ENCODE data around the gene AGPS. TPM values are rescaled to one million over a fixed set of nuclear protein-coding genes. Genes with fewer than 3 reads are reported as not detected.
"Not testable (repeated sequence)": the region's sequence is repeated elsewhere in the genome, so short reads cannot be mapped to it uniquely, and the experiment has no call there.

Gene AGPS
- polyA plus RNA-seq, 3 donors: 7.1 to 26.9 (median 16.7) TPM

- H3K4me1 ChIP-seq (ENCODE audit: control insufficient read depth in 1 of 2, insufficient read depth in 2 of 2, low read length in 2 of 2): no peaks in the 10 kb centered on the region
- H3K4me2 ChIP-seq (replicated peaks; ENCODE audit: extremely low read depth, low read length, poor library complexity, severe bottlenecking): no peak overlapping the region
- no peak overlapping the region for H3K27ac ChIP-seq (ENCODE audit: low read depth in 1 of 2, low read length in 2 of 2)
- Mint-ChIP-seq H3K4me3 (no peak overlapping the region), H3K4me1 (peaks cover 4% of the 10 kb centered on the region), H3K27ac (no peak overlapping the region), H3K9me3 (peaks cover 43 to 70% (median 55%) of the 10 kb centered on the region in 7 donors), H3K27me3 (ENCODE audit: low read depth in 3 of 3) (peaks cover 0 to 2% (median 0%) of the 10 kb centered on the region in 3 donors), H3K36me3 (peaks cover 65 to 85% of the 10 kb centered on the region in 2 donors)
- no peak overlapping the region for H3K4me3 ChIP-seq (replicated peaks in 1 of 3; ENCODE audit: low read depth in 2 of 3, low read length in 3 of 3)
- H3K9me3 ChIP-seq (replicated peaks in 1 of 2; ENCODE audit: control insufficient read depth in 1 of 2, insufficient read depth in 1 of 2, low read length in 2 of 2): peaks cover 31 to 48% of the 10 kb centered on the region in 2 donors
- H2AFZ ChIP-seq (ENCODE audit: insufficient read depth, low read depth, low read length, poor library complexity, severe bottlenecking): no peak overlapping the region
- WGBS (ENCODE audit: insufficient coverage): 100% methylated on average over 2 of the region's 2 CpGs
- TF ChIP-seq, protein P1, sequence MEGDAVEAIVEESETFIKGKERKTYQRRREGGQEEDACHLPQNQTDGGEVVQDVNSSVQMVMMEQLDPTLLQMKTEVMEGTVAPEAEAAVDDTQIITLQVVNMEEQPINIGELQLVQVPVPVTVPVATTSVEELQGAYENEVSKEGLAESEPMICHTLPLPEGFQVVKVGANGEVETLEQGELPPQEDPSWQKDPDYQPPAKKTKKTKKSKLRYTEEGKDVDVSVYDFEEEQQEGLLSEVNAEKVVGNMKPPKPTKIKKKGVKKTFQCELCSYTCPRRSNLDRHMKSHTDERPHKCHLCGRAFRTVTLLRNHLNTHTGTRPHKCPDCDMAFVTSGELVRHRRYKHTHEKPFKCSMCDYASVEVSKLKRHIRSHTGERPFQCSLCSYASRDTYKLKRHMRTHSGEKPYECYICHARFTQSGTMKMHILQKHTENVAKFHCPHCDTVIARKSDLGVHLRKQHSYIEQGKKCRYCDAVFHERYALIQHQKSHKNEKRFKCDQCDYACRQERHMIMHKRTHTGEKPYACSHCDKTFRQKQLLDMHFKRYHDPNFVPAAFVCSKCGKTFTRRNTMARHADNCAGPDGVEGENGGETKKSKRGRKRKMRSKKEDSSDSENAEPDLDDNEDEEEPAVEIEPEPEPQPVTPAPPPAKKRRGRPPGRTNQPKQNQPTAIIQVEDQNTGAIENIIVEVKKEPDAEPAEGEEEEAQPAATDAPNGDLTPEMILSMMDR (IDR thresholded peaks at IDR 0.05): no peak
- H3K27me3 ChIP-seq (ENCODE audit: control insufficient read depth in 2 of 2, insufficient read depth in 2 of 2, low read length in 2 of 2): no peaks in the 10 kb centered on the region
- H3K79me2 ChIP-seq (ENCODE audit: insufficient read depth, low read length): peaks cover 89% of the 10 kb centered on the region
- H3K9ac ChIP-seq (ENCODE audit: insufficient read depth, low read length, poor library complexity, severe bottlenecking): no peak overlapping the region
- peaks cover 5% of the 10 kb centered on the region for H4K20me1 ChIP-seq (ENCODE audit: insufficient read depth, low read length)
- DNase-seq: no peak
- peaks cover 9 to 65% of the 10 kb centered on the region in 2 donors for H3K36me3 ChIP-seq (replicated peaks in 1 of 2; ENCODE audit: control insufficient read depth in 1 of 2, insufficient read depth in 2 of 2, low read length in 2 of 2)
- intact Hi-C loops (cut with micrococcal nuclease): no loop called here
Measured at GRCh38 chr2:177429688-177430325, 37.2 kb downstream of the AGPS start.

- H3K79me2 ChIP-seq (ENCODE audit: insufficient read depth, low read length): peaks cover 85% of the 10 kb centered on the region
- peaks cover 12 to 69% of the 10 kb centered on the region in 2 donors for H3K36me3 ChIP-seq (replicated peaks in 1 of 2; ENCODE audit: control insufficient read depth in 1 of 2, insufficient read depth in 2 of 2, low read length in 2 of 2)
- H3K9me3 Mint-ChIP-seq: peaks cover 43 to 66% (median 55%) of the 10 kb centered on the region in 7 donors
- H3K36me3 Mint-ChIP-seq: peaks cover 63 to 82% of the 10 kb centered on the region in 2 donors
- DNase-seq: no peak
- H3K27ac Mint-ChIP-seq: no peak overlapping the region
- peaks cover 31 to 48% of the 10 kb centered on the region in 2 donors for H3K9me3 ChIP-seq (replicated peaks in 1 of 2; ENCODE audit: control insufficient read depth in 1 of 2, insufficient read depth in 1 of 2, low read length in 2 of 2)
- no peak overlapping the region for H3K4me3 Mint-ChIP-seq
- peaks cover 0 to 2% (median 0%) of the 10 kb centered on the region in 3 donors for H3K27me3 Mint-ChIP-seq (ENCODE audit: low read depth in 3 of 3)
- peaks cover 5% of the 10 kb centered on the region for H4K20me1 ChIP-seq (ENCODE audit: insufficient read depth, low read length)
- H3K4me1 ChIP-seq (ENCODE audit: control insufficient read depth in 1 of 2, insufficient read depth in 2 of 2, low read length in 2 of 2): no peaks in the 10 kb centered on the region
- H3K27me3 ChIP-seq (ENCODE audit: control insufficient read depth in 2 of 2, insufficient read depth in 2 of 2, low read length in 2 of 2): no peaks in the 10 kb centered on the region
- 40% methylated on average over 2 of the region's 4 CpGs for WGBS (ENCODE audit: insufficient coverage)
- H3K27ac ChIP-seq (ENCODE audit: low read depth in 1 of 2, low read length in 2 of 2): no peak overlapping the region
- no peak overlapping the region for H3K4me2 ChIP-seq (replicated peaks; ENCODE audit: extremely low read depth, low read length, poor library complexity, severe bottlenecking)
- intact Hi-C loops (cut with micrococcal nuclease): no loop called here
- H3K4me3 ChIP-seq (replicated peaks in 1 of 3; ENCODE audit: low read depth in 2 of 3, low read length in 3 of 3): no peak overlapping the region
- no peak overlapping the region for H3K9ac ChIP-seq (ENCODE audit: insufficient read depth, low read length, poor library complexity, severe bottlenecking)
- no peak overlapping the region for H2AFZ ChIP-seq (ENCODE audit: insufficient read depth, low read depth, low read length, poor library complexity, severe bottlenecking)
- TF ChIP-seq, protein P1 (IDR thresholded peaks at IDR 0.05): no peak
- H3K4me1 Mint-ChIP-seq: peaks cover 4% of the 10 kb centered on the region
Measured at GRCh38 chr2:177430411-177430810, 37.8 kb downstream of the AGPS start.

- not testable (repeated sequence) for H3K27me3 ChIP-seq (ENCODE audit: control insufficient read depth in 2 of 2, insufficient read depth in 2 of 2, low read length in 2 of 2)
Measured at GRCh38 chr2:177431111-177431725, 38.6 kb downstream of the AGPS start.

More at GRCh38 chr2:177431111-177431725, 38.6 kb downstream of the AGPS start:
- H4K20me1 ChIP-seq (ENCODE audit: insufficient read depth, low read length); H2AFZ ChIP-seq (ENCODE audit: insufficient read depth, low read depth, low read length, poor library complexity, severe bottlenecking); H3K27ac ChIP-seq (ENCODE audit: low read depth in 1 of 2, low read length in 2 of 2); H3K4me1 ChIP-seq (ENCODE audit: control insufficient read depth in 1 of 2, insufficient read depth in 2 of 2, low read length in 2 of 2); H3K9ac ChIP-seq (ENCODE audit: insufficient read depth, low read length, poor library complexity, severe bottlenecking); intact Hi-C loops (cut with micrococcal nuclease); H3K4me3 Mint-ChIP-seq; H3K4me2 ChIP-seq (replicated peaks; ENCODE audit: extremely low read depth, low read length, poor library complexity, severe bottlenecking); H3K4me1 Mint-ChIP-seq; H3K4me3 ChIP-seq (replicated peaks in 1 of 3; ENCODE audit: low read depth in 2 of 3, low read length in 3 of 3); DNase-seq; H3K27me3 Mint-ChIP-seq (ENCODE audit: low read depth in 3 of 3): not testable (repeated sequence)
- peaks cover 31 to 48% of the 10 kb centered on the region in 2 donors for H3K9me3 ChIP-seq (replicated peaks in 1 of 2; ENCODE audit: control insufficient read depth in 1 of 2, insufficient read depth in 1 of 2, low read length in 2 of 2)
- peak overlapping the region in 1 of 7 donors; percentile 37 for H3K27ac Mint-ChIP-seq
- H3K36me3 Mint-ChIP-seq: peaks cover 57 to 78% of the 10 kb centered on the region in 2 donors
- H3K9me3 Mint-ChIP-seq: peaks cover 40 to 65% (median 51%) of the 10 kb centered on the region in 7 donors
- 100% methylated on average over 3 of the region's 12 CpGs for WGBS (ENCODE audit: insufficient coverage)
- H3K79me2 ChIP-seq (ENCODE audit: insufficient read depth, low read length): peaks cover 77% of the 10 kb centered on the region
- H3K36me3 ChIP-seq (replicated peaks in 1 of 2; ENCODE audit: control insufficient read depth in 1 of 2, insufficient read depth in 2 of 2, low read length in 2 of 2): peaks cover 17 to 78% of the 10 kb centered on the region in 2 donors

Data from CD14-positive monocyte (primary cell).